ENCODE results near the gene ADAM8.

ADAM8 gene

DNA sequence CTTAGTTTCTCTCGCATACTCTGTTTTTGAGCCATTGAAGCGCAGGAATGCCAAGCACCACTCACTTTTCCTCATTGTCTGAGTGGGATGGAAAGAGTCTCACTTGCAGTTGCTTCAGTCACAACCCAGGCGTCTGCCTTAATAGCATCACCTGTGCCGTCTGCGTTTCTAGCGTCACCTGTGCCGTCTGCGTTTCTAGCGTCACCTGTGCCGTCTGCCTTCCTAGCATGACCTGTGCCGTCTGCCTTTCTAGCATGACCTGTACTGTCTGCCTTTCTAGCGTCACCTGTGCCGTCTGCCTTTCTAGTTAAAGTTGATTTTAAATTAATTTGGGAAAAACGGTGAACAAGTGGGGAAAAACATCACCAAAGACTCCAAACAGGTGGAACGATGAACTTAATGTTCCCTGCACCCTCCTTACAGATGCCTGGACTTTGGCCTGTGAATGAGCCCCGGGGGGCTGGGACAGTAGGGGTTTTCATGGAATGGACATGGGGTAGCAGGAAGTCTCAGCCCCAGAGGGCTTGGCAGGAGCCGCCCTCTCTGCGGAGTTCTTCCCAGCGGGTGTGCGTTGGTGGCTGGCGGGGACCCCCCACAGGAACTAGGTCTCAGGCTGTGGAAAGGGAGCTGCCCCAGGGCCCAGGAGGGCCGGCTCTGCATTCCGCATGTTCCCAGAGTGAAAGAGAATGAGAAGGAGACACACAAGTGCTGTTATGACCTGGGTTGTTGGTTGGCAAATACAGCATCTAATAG, 35.5 kb upstream of the ADAM8 start:
- TF ChIP-seq, protein P1, sequence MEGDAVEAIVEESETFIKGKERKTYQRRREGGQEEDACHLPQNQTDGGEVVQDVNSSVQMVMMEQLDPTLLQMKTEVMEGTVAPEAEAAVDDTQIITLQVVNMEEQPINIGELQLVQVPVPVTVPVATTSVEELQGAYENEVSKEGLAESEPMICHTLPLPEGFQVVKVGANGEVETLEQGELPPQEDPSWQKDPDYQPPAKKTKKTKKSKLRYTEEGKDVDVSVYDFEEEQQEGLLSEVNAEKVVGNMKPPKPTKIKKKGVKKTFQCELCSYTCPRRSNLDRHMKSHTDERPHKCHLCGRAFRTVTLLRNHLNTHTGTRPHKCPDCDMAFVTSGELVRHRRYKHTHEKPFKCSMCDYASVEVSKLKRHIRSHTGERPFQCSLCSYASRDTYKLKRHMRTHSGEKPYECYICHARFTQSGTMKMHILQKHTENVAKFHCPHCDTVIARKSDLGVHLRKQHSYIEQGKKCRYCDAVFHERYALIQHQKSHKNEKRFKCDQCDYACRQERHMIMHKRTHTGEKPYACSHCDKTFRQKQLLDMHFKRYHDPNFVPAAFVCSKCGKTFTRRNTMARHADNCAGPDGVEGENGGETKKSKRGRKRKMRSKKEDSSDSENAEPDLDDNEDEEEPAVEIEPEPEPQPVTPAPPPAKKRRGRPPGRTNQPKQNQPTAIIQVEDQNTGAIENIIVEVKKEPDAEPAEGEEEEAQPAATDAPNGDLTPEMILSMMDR (IDR thresholded peaks at IDR 0.05; ENCODE audit: low read depth, low read length): no peak
- H3K4me3 ChIP-seq (ENCODE audit: low read depth, low read length): no peak overlapping the region

DNA sequence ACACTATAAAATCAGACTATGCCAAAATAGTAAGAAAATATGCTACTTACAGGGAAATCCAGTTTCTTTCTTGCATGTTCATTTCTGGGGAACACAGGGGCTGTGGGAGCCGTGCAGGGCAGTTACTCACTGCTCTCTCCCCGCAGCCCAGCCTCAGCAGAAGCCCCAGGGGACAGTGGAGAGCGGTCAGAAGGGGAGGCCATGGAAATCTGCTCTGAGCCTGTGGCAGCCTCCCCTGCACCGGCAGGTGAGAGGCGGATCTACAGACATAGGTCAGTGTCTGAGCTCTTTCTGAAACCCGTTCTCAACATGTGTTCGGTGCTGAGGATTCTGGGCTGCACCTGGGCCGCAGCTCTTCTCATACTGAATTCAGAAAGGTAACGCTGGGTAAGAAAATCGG, 34.9 kb upstream of the ADAM8 start:
- TF ChIP-seq, protein P1 (IDR thresholded peaks at IDR 0.05; ENCODE audit: low read depth, low read length): no peak
- H3K4me3 ChIP-seq (ENCODE audit: low read depth, low read length): no peak overlapping the region

DNA sequence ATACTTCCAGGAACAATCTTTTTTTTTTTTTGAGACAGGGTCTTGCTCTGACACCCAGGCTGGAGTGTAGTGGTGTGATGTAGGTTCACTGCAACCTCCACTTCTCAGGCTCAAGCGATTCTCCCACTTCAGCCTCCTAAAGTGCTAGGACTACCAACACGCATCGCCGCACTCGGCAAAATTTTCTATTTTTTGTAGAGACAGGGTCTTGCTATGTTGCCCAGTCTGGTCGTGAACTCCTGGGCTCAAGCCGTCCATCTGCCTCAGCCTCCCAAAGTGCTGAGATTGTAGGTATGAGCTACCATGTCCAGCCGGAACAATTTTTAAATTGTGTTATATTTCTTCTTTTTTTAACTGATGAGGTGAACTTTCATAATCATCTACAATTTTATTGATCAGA, 34.1 kb upstream of the ADAM8 start:
- TF ChIP-seq, protein P1 (IDR thresholded peaks at IDR 0.05; ENCODE audit: low read depth, low read length): no peak
- no peak overlapping the region for H3K4me3 ChIP-seq (ENCODE audit: low read depth, low read length)

- H3K4me3 ChIP-seq (ENCODE audit: low read depth, low read length): no peak overlapping the region
- TF ChIP-seq, protein P1 (IDR thresholded peaks at IDR 0.05; ENCODE audit: low read depth, low read length): no peak
Observed at GRCh38 chr10:133310399-133310755, 33.7 kb upstream of the ADAM8 start.

- H3K4me3 ChIP-seq (ENCODE audit: low read depth, low read length): no peak overlapping the region
- TF ChIP-seq, protein P1 (IDR thresholded peaks at IDR 0.05; ENCODE audit: low read depth, low read length): no peak
Observed at GRCh38 chr10:133309720-133310398, 33.2 kb upstream of the ADAM8 start.

- TF ChIP-seq, protein P1 (IDR thresholded peaks at IDR 0.05; ENCODE audit: low read depth, low read length): no peak
- peak overlapping the region; percentile 95 for H3K4me3 ChIP-seq (ENCODE audit: low read depth, low read length)
Observed at GRCh38 chr10:133309100-133309719, 32.5 kb upstream of the ADAM8 start.
